CD14-positive monocyte (primary cell): ENCODE results near the gene SMTN. TPM values are rescaled to one million over a fixed set of nuclear protein-coding genes. Genes with fewer than 3 reads are reported as not detected.

Source experiments
- DNase-seq, 3 donors: peaks; one replicate each; pipeline ENCODE4 v3.0.0-alpha.2; 2011 to 2022
- H2AFZ ChIP-seq: 2 replicates; pipeline ENCODE4 v1.6.0; 2012; ENCODE audit warnings: mild to moderate bottlenecking, low read depth, low read length, inconsistent platforms; ENCODE audit not compliant: insufficient read depth, poor library complexity, severe bottlenecking
- H3K27ac ChIP-seq, 2 donors: 1 replicate in 1 of 2; 2 replicates in 1 of 2; pipeline ENCODE4 v1.5.1; 2012 to 2013; ENCODE audit warnings: low read length in 2 of 2, control low read depth in 1 of 2, inconsistent platforms in 1 of 2, low read depth in 1 of 2, mild to moderate bottlenecking in 1 of 2
- H3K27me3 ChIP-seq, 2 donors: one replicate each; pipeline versions ENCODE4 v1.6.0 to v1.6.1; 2011 to 2013; ENCODE audit warnings: low read length in 2 of 2; ENCODE audit not compliant: control insufficient read depth in 2 of 2, insufficient read depth in 2 of 2
- H3K36me3 ChIP-seq, 2 donors: replicated peaks in 1 of 2; 1 replicate in 1 of 2; 2 replicates in 1 of 2; pipeline versions ENCODE4 v1.5.1 to v1.6.1; 2012 to 2013; ENCODE audit warnings: low read length in 2 of 2, control low read depth in 1 of 2, inconsistent platforms in 1 of 2, mild to moderate bottlenecking in 1 of 2; ENCODE audit not compliant: insufficient read depth in 2 of 2, control insufficient read depth in 1 of 2
- H3K4me1 ChIP-seq, 2 donors: 1 replicate in 1 of 2; 2 replicates in 1 of 2; pipeline versions ENCODE4 v1.5.1 to v1.6.1; 2012 to 2013; ENCODE audit warnings: low read length in 2 of 2, control low read depth in 1 of 2, inconsistent platforms in 1 of 2, mild to moderate bottlenecking in 1 of 2, moderate library complexity in 1 of 2; ENCODE audit not compliant: insufficient read depth in 2 of 2, control insufficient read depth in 1 of 2
- H3K4me2 ChIP-seq: replicated peaks from 2 replicates; pipeline ENCODE3; 2012; ENCODE audit warnings: low read length, moderate library complexity, mild to moderate bottlenecking; ENCODE audit not compliant: poor library complexity, severe bottlenecking; ENCODE audit errors: extremely low read depth
- H3K4me3 ChIP-seq, 3 experiments: fragments of 200-600 bp in 1 of 3; sonication (generic) in 1 of 3; replicated peaks in 1 of 3; 1 replicate in 2 of 3; 2 replicates in 1 of 3; pipeline ENCODE4 v1.5.1; 2011 to 2013; ENCODE audit warnings: low read length in 3 of 3, mild to moderate bottlenecking in 3 of 3, control low read depth in 2 of 3, low read depth in 2 of 3, inconsistent platforms in 1 of 3, moderate library complexity in 1 of 3
- H3K79me2 ChIP-seq: 2 replicates; pipeline ENCODE4 v1.6.0; 2012; ENCODE audit warnings: mild to moderate bottlenecking, control low read depth, inconsistent platforms, low read length, moderate library complexity; ENCODE audit not compliant: insufficient read depth
- H3K9ac ChIP-seq: 2 replicates; pipeline ENCODE4 v1.6.0; 2017; ENCODE audit warnings: low read length, mild to moderate bottlenecking; ENCODE audit not compliant: insufficient read depth, poor library complexity, severe bottlenecking
- H3K9me3 ChIP-seq, 2 donors: replicated peaks in 1 of 2; 1 replicate in 1 of 2; 2 replicates in 1 of 2; pipeline versions ENCODE4 v1.5.1 to v1.6.1; 2012 to 2013; ENCODE audit warnings: low read length in 2 of 2, control low read depth in 1 of 2; ENCODE audit not compliant: control insufficient read depth in 1 of 2, insufficient read depth in 1 of 2
- H4K20me1 ChIP-seq: 2 replicates; pipeline ENCODE4 v1.6.0; 2012; ENCODE audit warnings: mild to moderate bottlenecking, low read length, control low read depth, moderate library complexity; ENCODE audit not compliant: insufficient read depth
- H3K27ac Mint-ChIP-seq, 7 donors: one replicate each; pipeline ENCODE4 v1.8.0; 2020; ENCODE audit warnings: mild to moderate bottlenecking in 7 of 7, mixed read lengths in 7 of 7, moderate library complexity in 6 of 7, inconsistent platforms in 2 of 7
- H3K27me3 Mint-ChIP-seq, 3 donors: one replicate each; pipeline ENCODE4 v1.8.0; 2021 to 2022; ENCODE audit warnings: low read depth in 3 of 3, mild to moderate bottlenecking in 3 of 3, mixed read lengths in 3 of 3, moderate library complexity in 3 of 3, inconsistent platforms in 1 of 3
- H3K36me3 Mint-ChIP-seq, 2 donors: one replicate each; pipeline ENCODE4 v1.8.0; 2020; ENCODE audit warnings: mixed read lengths in 2 of 2, inconsistent platforms in 1 of 2, mild to moderate bottlenecking in 1 of 2
- H3K4me1 Mint-ChIP-seq: one replicate; pipeline ENCODE4 v1.8.0; 2020; ENCODE audit warnings: mild to moderate bottlenecking, mixed read lengths
- H3K4me3 Mint-ChIP-seq, 2 donors: one replicate each; pipeline ENCODE4 v1.8.0; 2020; ENCODE audit warnings: mild to moderate bottlenecking in 2 of 2, mixed read lengths in 2 of 2, moderate library complexity in 1 of 2
- H3K9me3 Mint-ChIP-seq, 7 donors: one replicate each; pipeline ENCODE4 v1.8.0; 2020 to 2022; ENCODE audit warnings: mixed read lengths in 7 of 7, mild to moderate bottlenecking in 6 of 7, moderate library complexity in 6 of 7, inconsistent platforms in 2 of 7
- CTCF ChIP-seq: fragments of 200-600 bp; IDR thresholded peaks from one replicate; pipeline ENCODE4 v1.8.0; 2022; ENCODE audit warnings: antibody characterized with exemption, mild to moderate bottlenecking
- WGBS: methylation state at CpG from one replicate; pipeline ENCODE4 v1.1.5; 2013; ENCODE audit warnings: missing lambda C conversion rate; ENCODE audit not compliant: insufficient coverage; 5-methylcytosine and 5-hydroxymethylcytosine counted together
- intact Hi-C, 2 donors: fragments of 100-400 bp; cut with micrococcal nuclease; formaldehyde crosslinking; loops; one replicate each; pipeline versions ENCODE4 v1.15.0 to v1.15.1; 2023
- polyA plus RNA-seq, 3 donors: library from polyadenylated mRNA; depleted of rRNA in 1 of 3; unstranded in 2 of 3; stranded (reverse) in 1 of 3; fragments of 300-500 nt in 2 of 3; fragments of >200 nt in 1 of 3; fragmentation: Illumina TruSeq in 2 of 3; gene quantifications; 1 replicate in 2 of 3; 2 replicates in 1 of 3; pipeline ENCODE4 v1.2.3, GENCODE V29; 2012 to 2021

SMTN gene
- polyA plus RNA-seq, 3 donors, result 0.87 to 13.3 (median 0.88) TPM

GRCh38 chr22:31106001-31106571, 25.0 kb downstream of the SMTN start:
- intact Hi-C loops, result loop anchor here (5.0 to 10.0 kb wide), 3 partner anchors 126 to 169 kb away; no protein-coding TSS in a partner anchor
- H3K4me3 Mint-ChIP-seq, result no peak overlapping the region
- Histone ChIP-seq H3K27ac (no peak overlapping the region), H3K4me1 (peaks cover 12 to 14% of the 10 kb centered on the region in 2 donors), H3K9ac (no peak overlapping the region), H3K9me3 (no peaks in the 10 kb centered on the region), H3K4me2 (no peak overlapping the region), H3K36me3 (no peaks in the 10 kb centered on the region), H3K4me3 (no peak overlapping the region), H3K79me2 (no peaks in the 10 kb centered on the region), H4K20me1 (no peaks in the 10 kb centered on the region), H2AFZ (no peak overlapping the region), H3K27me3 (peaks cover 0 to 2% of the 10 kb centered on the region in 2 donors)
- no peak for TF ChIP-seq CTCF
- no CpG with 5 or more reads among the region's 4 CpGs for WGBS
- H3K4me1 Mint-ChIP-seq, result peaks cover 11% of the 10 kb centered on the region
- H3K36me3 Mint-ChIP-seq, result peaks cover 5 to 9% of the 10 kb centered on the region in 2 donors
- H3K27me3 Mint-ChIP-seq, result peaks cover 5 to 20% (median 14%) of the 10 kb centered on the region in 3 donors
- peaks cover 0 to 1% (median 0%) of the 10 kb centered on the region in 7 donors for H3K9me3 Mint-ChIP-seq
- H3K27ac Mint-ChIP-seq, result peak overlapping the region in 1 of 7 donors; percentile 18
- no peak for DNase-seq

- Mint-ChIP-seq H3K36me3 (peaks cover 2 to 4% of the 10 kb centered on the region in 2 donors), H3K4me1 (peaks cover 11% of the 10 kb centered on the region), H3K27ac (peak overlapping the region in 2 of 7 donors; percentile 41 to 73), H3K27me3 (peaks cover 2 to 20% (median 14%) of the 10 kb centered on the region in 3 donors), H3K4me3 (peak overlapping the region; percentile 62 to 85), H3K9me3 (peaks cover 0 to 1% (median 0%) of the 10 kb centered on the region in 7 donors)
- no peak for DNase-seq
- no peaks in the 10 kb centered on the region for H3K36me3 ChIP-seq
- H3K9me3 ChIP-seq, result no peaks in the 10 kb centered on the region
- no peak overlapping the region for H3K9ac ChIP-seq
- peak overlapping the region; percentile 80 for H2AFZ ChIP-seq
- H3K4me2 ChIP-seq, result peak overlapping the region; percentile 66
- 90% methylated on average over 10 of the region's 14 CpGs for WGBS
- H4K20me1 ChIP-seq, result no peaks in the 10 kb centered on the region
- H3K27me3 ChIP-seq, result peaks cover 0 to 2% of the 10 kb centered on the region in 2 donors
- no peak overlapping the region for H3K27ac ChIP-seq
- TF ChIP-seq CTCF, result no peak
- H3K4me3 ChIP-seq, result peak overlapping the region in 2 of 3 experiments; percentile 37 to 60
- peaks cover 12 to 14% of the 10 kb centered on the region in 2 donors for H3K4me1 ChIP-seq
- no peaks in the 10 kb centered on the region for H3K79me2 ChIP-seq
- intact Hi-C loops, result loop anchor here (5.0 to 10.0 kb wide), 3 partner anchors 126 to 168 kb away; no protein-coding TSS in a partner anchor
Observed at GRCh38 chr22:31106731-31107177, 25.6 kb downstream of the SMTN start.
